H9 (cell line): Measurements from ENCODE around the gene MOB3A. TPM values are rescaled to one million over a fixed set of nuclear protein-coding genes. Genes with fewer than 3 reads are reported as not detected.

Experiments used
- DNase-seq: peaks from one replicate; pipeline ENCODE4 v3.0.0-alpha.2; 2017
- H2AFZ ChIP-seq: one replicate; pipeline ENCODE4 v1.6.1; 2013; ENCODE audit warnings: mild to moderate bottlenecking, low read length, control low read depth, moderate library complexity
- H2AK5ac ChIP-seq: 2 replicates; pipeline ENCODE4 v1.6.1; 2013; ENCODE audit warnings: low read length, control low read depth, mixed read lengths; ENCODE audit not compliant: insufficient read length
- H2BK120ac ChIP-seq: one replicate; pipeline ENCODE4 v1.6.1; 2013; ENCODE audit warnings: low read depth, mild to moderate bottlenecking, low read length, control low read depth, inconsistent platforms; ENCODE audit not compliant: poor library complexity, severe bottlenecking
- H2BK12ac ChIP-seq: 2 replicates; pipeline ENCODE4 v1.6.1; 2013; ENCODE audit warnings: low read length, control low read depth, mixed read lengths, low read depth; ENCODE audit not compliant: insufficient read length
- H2BK15ac ChIP-seq: 2 replicates; pipeline ENCODE4 v1.6.1; 2013; ENCODE audit warnings: low read depth, low read length, control low read depth
- H2BK20ac ChIP-seq: one replicate; pipeline ENCODE4 v1.6.1; 2013; ENCODE audit warnings: low read depth, mild to moderate bottlenecking, low read length, control low read depth, inconsistent platforms; ENCODE audit not compliant: poor library complexity, severe bottlenecking
- H2BK5ac ChIP-seq: 2 replicates; pipeline ENCODE4 v1.6.1; 2013; ENCODE audit warnings: low read length, control low read depth, mixed read lengths; ENCODE audit not compliant: insufficient read length
- H3K14ac ChIP-seq: 2 replicates; pipeline ENCODE4 v1.6.1; 2013; ENCODE audit warnings: low read length, control low read depth; ENCODE audit not compliant: insufficient read depth
- H3K18ac ChIP-seq: 2 replicates; pipeline ENCODE4 v1.6.1; 2013; ENCODE audit warnings: low read depth, mild to moderate bottlenecking, mixed read lengths, low read length, control low read depth; ENCODE audit not compliant: insufficient read length
- H3K23ac ChIP-seq: 2 replicates; pipeline ENCODE4 v1.6.1; 2013; ENCODE audit warnings: low read length, control low read depth, mixed read lengths, low read depth; ENCODE audit not compliant: insufficient read length
- H3K23me2 ChIP-seq: 2 replicates; pipeline ENCODE4 v1.6.1; 2013; ENCODE audit warnings: low read depth, mild to moderate bottlenecking, mixed read lengths, low read length, control low read depth; ENCODE audit not compliant: insufficient read length, poor library complexity, severe bottlenecking
- H3K27ac ChIP-seq: 2 replicates; pipeline ENCODE4 v1.5.1; 2013; ENCODE audit warnings: low read length, control low read depth, mixed read lengths, low read depth; ENCODE audit not compliant: insufficient read length
- H3K27me3 ChIP-seq: 2 replicates; pipeline ENCODE4 v1.6.1; 2013; ENCODE audit warnings: low read length, control low read depth, inconsistent platforms; ENCODE audit not compliant: insufficient read depth
- H3K4ac ChIP-seq: 2 replicates; pipeline ENCODE4 v1.6.1; 2013; ENCODE audit warnings: low read depth, mild to moderate bottlenecking, control low read depth, inconsistent platforms, low read length, moderate library complexity
- H3K4me1 ChIP-seq: 2 replicates; pipeline ENCODE4 v1.6.1; 2013; ENCODE audit warnings: low read length, control low read depth, inconsistent platforms; ENCODE audit not compliant: insufficient read depth
- H3K4me2 ChIP-seq: 2 replicates; pipeline ENCODE4 v1.6.1; 2013; ENCODE audit warnings: low read length, control low read depth, mixed read lengths; ENCODE audit not compliant: insufficient read length, insufficient read depth
- H3K56ac ChIP-seq: 2 replicates; pipeline ENCODE4 v1.6.1; 2013; ENCODE audit warnings: low read depth, mild to moderate bottlenecking, mixed read lengths, low read length, control low read depth; ENCODE audit not compliant: insufficient read length
- H3K79me1 ChIP-seq: 2 replicates; pipeline ENCODE4 v1.6.1; 2013; ENCODE audit warnings: low read depth, mild to moderate bottlenecking, moderate library complexity, low read length, control low read depth, inconsistent platforms; ENCODE audit not compliant: insufficient read depth, poor library complexity, severe bottlenecking
- H3K79me2 ChIP-seq: 2 replicates; pipeline ENCODE4 v1.6.1; 2013; ENCODE audit warnings: low read length, control low read depth, inconsistent platforms; ENCODE audit not compliant: insufficient read depth
- H3K9ac ChIP-seq: 2 replicates; pipeline ENCODE4 v1.6.1; 2013; ENCODE audit warnings: low read length, control low read depth, mixed read lengths; ENCODE audit not compliant: insufficient read length; ENCODE audit errors: extremely low read depth
- H3K9me3 ChIP-seq: one replicate; pipeline ENCODE4 v1.6.1; 2013; ENCODE audit warnings: low read depth, low read length, inconsistent platforms; ENCODE audit not compliant: control insufficient read depth
- H3T11ph ChIP-seq: one replicate; pipeline ENCODE4 v1.6.1; 2013; ENCODE audit warnings: mild to moderate bottlenecking, low read length, control low read depth, inconsistent platforms
- H4K20me1 ChIP-seq: one replicate; pipeline ENCODE4 v1.6.1; 2013; ENCODE audit not compliant: control insufficient read depth, insufficient read length, insufficient read depth
- H4K5ac ChIP-seq: 2 replicates; pipeline ENCODE4 v1.6.1; 2013; ENCODE audit warnings: low read depth, mild to moderate bottlenecking, mixed read lengths, low read length, control low read depth; ENCODE audit not compliant: insufficient read length
- H4K8ac ChIP-seq: replicated peaks from 2 replicates; pipeline ENCODE4 v1.6.1; 2013; ENCODE audit warnings: low read length, control low read depth, mixed read lengths, low read depth; ENCODE audit not compliant: insufficient read length
- H4K91ac ChIP-seq: 2 replicates; pipeline ENCODE4 v1.6.1; 2013; ENCODE audit warnings: low read depth, mild to moderate bottlenecking, moderate library complexity, mixed read lengths, low read length, control low read depth; ENCODE audit not compliant: insufficient read length
- H3K27ac Mint-ChIP-seq, 3 experiments: 2 replicates in 2 of 3; 3 replicates in 1 of 3; pipeline ENCODE4 v1.8.0; 2020 to 2021; ENCODE audit warnings: mixed read lengths in 3 of 3, mild to moderate bottlenecking in 1 of 3, moderate library complexity in 1 of 3
- H3K27me3 Mint-ChIP-seq: 2 replicates; pipeline ENCODE4 v1.8.0; 2021; ENCODE audit warnings: low read depth, mild to moderate bottlenecking, moderate library complexity, mixed read lengths
- H3K36me3 Mint-ChIP-seq, 3 experiments: 2 replicates in 2 of 3; 3 replicates in 1 of 3; pipeline ENCODE4 v1.8.0; 2020 to 2021; ENCODE audit warnings: low read depth in 3 of 3, mixed read lengths in 3 of 3; ENCODE audit not compliant: insufficient read depth in 1 of 3
- H3K4me1 Mint-ChIP-seq, 2 experiments: 2 replicates each; pipeline ENCODE4 v1.8.0; 2020; ENCODE audit warnings: mixed read lengths in 2 of 2
- H3K4me3 Mint-ChIP-seq, 2 experiments: 2 replicates in 1 of 2; 3 replicates in 1 of 2; pipeline ENCODE4 v1.8.0; 2020 to 2021; ENCODE audit warnings: mild to moderate bottlenecking in 2 of 2, mixed read lengths in 2 of 2, moderate library complexity in 1 of 2
- H3K9me3 Mint-ChIP-seq, 2 experiments: 2 replicates in 1 of 2; 3 replicates in 1 of 2; pipeline ENCODE4 v1.8.0; 2020; ENCODE audit warnings: mild to moderate bottlenecking in 2 of 2, mixed read lengths in 2 of 2, moderate library complexity in 1 of 2
- WGBS: extraction: QIAGEN DNeasy Blood & Tissue Kit; methylation state at CpG from one replicate; pipeline ENCODE4 v1.1.7; 2013; ENCODE audit warnings: missing lambda C conversion rate, low lambda C conversion rate, mixed read lengths; ENCODE audit not compliant: insufficient read length; ENCODE audit errors: extremely low coverage; 5-methylcytosine and 5-hydroxymethylcytosine counted together
- total RNA-seq: library from RNA; stranded (reverse); gene quantifications from 2 replicates; pipeline ENCODE4 v1.2.1, GENCODE V29; 2021
- TF ChIP-seq, protein P1 (sequence below): fragments of 200-600 bp; sonication (generic); conservative IDR thresholded peaks from 3 replicates; pipeline ENCODE4 v1.8.0; 2021; ENCODE audit warnings: antibody characterized with exemption, mild to moderate bottlenecking

Gene MOB3A
- total RNA-seq, 1 experiment from 2014 or later = 11.5 TPM

DNA sequence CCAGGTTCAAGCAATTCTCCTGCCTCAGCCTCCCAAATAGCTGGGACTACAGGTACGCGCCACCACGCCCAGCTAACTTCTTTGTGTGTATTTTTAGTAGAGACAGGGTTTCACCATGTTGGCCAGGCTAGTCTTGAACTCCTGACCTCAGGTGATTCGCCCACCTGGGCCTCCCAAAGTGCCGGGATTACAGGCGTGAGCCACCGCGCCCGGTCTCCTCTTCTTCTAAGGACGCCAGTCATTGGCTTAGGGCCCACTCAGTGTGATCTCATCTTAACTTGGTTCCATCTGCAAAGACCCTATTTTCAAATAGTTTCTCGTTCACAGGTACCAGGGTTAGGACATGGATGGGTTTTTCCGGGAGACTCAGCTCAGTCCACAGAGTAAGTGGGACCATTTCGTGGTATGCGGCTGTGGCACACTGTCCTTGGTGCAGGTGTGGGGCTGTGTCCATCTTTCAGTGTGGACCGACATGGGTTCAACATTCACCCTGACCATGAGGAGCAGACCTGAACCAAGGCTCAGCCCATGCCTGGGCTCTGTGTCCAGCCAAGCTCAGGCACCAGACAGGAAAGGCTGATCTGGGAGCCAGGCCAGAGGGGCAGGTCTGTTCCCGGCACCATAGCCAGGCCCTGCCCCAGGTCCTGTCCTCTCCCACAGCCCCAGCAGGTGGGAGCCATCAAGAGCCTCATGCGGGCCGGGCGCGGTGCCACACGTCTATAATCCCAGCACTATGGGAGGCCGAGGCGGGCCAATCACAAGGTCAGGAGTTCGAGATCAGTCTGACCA, 42.3 kb downstream of the MOB3A start:
- no peak overlapping the region for H4K8ac ChIP-seq
- H2BK15ac ChIP-seq = peak overlapping the region; percentile 2; the same call in 1 of the 2 replicates
- H4K20me1 ChIP-seq = no peaks in the 10 kb centered on the region
- no peaks in the 10 kb centered on the region for H3K9me3 ChIP-seq
- no peak overlapping the region for H2BK120ac ChIP-seq
- no peaks in the 10 kb centered on the region for H3K27me3 ChIP-seq
- no peak overlapping the region for H3K27ac ChIP-seq
- no peak overlapping the region for H2BK20ac ChIP-seq
- Mint-ChIP-seq H3K27ac (no peak overlapping the region), H3K4me3 (no peak overlapping the region; a peak in 1 of 5 replicates), H3K36me3 (no peaks in the 10 kb centered on the region), H3K9me3 (no peaks in the 10 kb centered on the region), H3K4me1 (peaks cover 9 to 25% of the 10 kb centered on the region in 2 experiments; a peak in 3 of 4 replicates), H3K27me3 (no peaks in the 10 kb centered on the region)
- H2BK12ac ChIP-seq = no peak overlapping the region
- peak; percentile 31 for DNase-seq
- H3K4me1 ChIP-seq = no peaks in the 10 kb centered on the region
- peaks cover 9% of the 10 kb centered on the region for H3K23me2 ChIP-seq
- H3K56ac ChIP-seq = no peak overlapping the region
- H3K79me2 ChIP-seq = peaks cover 11% of the 10 kb centered on the region; the same call in 1 of the 2 replicates
- H3K4me2 ChIP-seq = no peak overlapping the region
- H2BK5ac ChIP-seq = no peak overlapping the region
- H3K14ac ChIP-seq = no peak overlapping the region
- TF ChIP-seq, protein P1, sequence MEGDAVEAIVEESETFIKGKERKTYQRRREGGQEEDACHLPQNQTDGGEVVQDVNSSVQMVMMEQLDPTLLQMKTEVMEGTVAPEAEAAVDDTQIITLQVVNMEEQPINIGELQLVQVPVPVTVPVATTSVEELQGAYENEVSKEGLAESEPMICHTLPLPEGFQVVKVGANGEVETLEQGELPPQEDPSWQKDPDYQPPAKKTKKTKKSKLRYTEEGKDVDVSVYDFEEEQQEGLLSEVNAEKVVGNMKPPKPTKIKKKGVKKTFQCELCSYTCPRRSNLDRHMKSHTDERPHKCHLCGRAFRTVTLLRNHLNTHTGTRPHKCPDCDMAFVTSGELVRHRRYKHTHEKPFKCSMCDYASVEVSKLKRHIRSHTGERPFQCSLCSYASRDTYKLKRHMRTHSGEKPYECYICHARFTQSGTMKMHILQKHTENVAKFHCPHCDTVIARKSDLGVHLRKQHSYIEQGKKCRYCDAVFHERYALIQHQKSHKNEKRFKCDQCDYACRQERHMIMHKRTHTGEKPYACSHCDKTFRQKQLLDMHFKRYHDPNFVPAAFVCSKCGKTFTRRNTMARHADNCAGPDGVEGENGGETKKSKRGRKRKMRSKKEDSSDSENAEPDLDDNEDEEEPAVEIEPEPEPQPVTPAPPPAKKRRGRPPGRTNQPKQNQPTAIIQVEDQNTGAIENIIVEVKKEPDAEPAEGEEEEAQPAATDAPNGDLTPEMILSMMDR = no peak
- H3K4ac ChIP-seq = no peak overlapping the region
- no CpG with 5 or more reads among the region's 24 CpGs for WGBS
- H4K91ac ChIP-seq = no peak overlapping the region
- H3K18ac ChIP-seq = no peak overlapping the region
- no peak overlapping the region for H4K5ac ChIP-seq
- H3K9ac ChIP-seq = no peak overlapping the region
- H3T11ph ChIP-seq = no peak overlapping the region
- no peak overlapping the region for H2AK5ac ChIP-seq
- H3K23ac ChIP-seq = no peak overlapping the region
- peaks cover 3% of the 10 kb centered on the region for H3K79me1 ChIP-seq
- no peak overlapping the region for H2AFZ ChIP-seq
